Activated CD4-positive, alpha-beta T cell treated with anti-CD3 and anti-CD28 coated beads, Interleukin-2, amount 50 U/mL, for 1 hour (primary cell): ENCODE results near the gene ULK2.
"Not testable (repeated sequence)": the region's sequence is repeated elsewhere in the genome, so short reads cannot be mapped to it uniquely, and the experiment has no call there.

ENCODE experiments used
- DNase-seq: peaks from one replicate; pipeline ENCODE4 v3.0.0-alpha.2; 2020

ULK2 gene

GRCh38 chr17:19766016-19766415, 101.7 kb downstream of the ULK2 start:
- no peak for DNase-seq

GRCh38 chr17:19763991-19764390, 103.7 kb downstream of the ULK2 start:
- not testable (repeated sequence) for DNase-seq

- DNase-seq: no peak
Observed at GRCh38 chr17:19763416-19763815, 104.3 kb downstream of the ULK2 start.

- DNase-seq: peak; percentile 59
Observed at GRCh38 chr17:19762515-19762961, 105.2 kb downstream of the ULK2 start.

GRCh38 chr17:19760746-19761145, 107.0 kb downstream of the ULK2 start:
- no peak for DNase-seq

- DNase-seq: no peak
Observed at GRCh38 chr17:19759568-19760549, 107.9 kb downstream of the ULK2 start.

- no peak for DNase-seq
Observed at GRCh38 chr17:19757536-19758180, 110.1 kb downstream of the ULK2 start.

GRCh38 chr17:19756546-19756945, 111.2 kb downstream of the ULK2 start:
- no peak for DNase-seq

GRCh38 chr17:19755821-19756510, 111.8 kb downstream of the ULK2 start:
- DNase-seq: no peak

- DNase-seq: no peak
Observed at GRCh38 chr17:19755392-19755791, 112.3 kb downstream of the ULK2 start.

GRCh38 chr17:19753661-19754463, 113.9 kb downstream of the ULK2 start:
- no peak for DNase-seq

GRCh38 chr17:19753051-19753509, 114.7 kb downstream of the ULK2 start:
- no peak for DNase-seq

- no peak for DNase-seq
Observed at GRCh38 chr17:19752216-19753050, 115.3 kb downstream of the ULK2 start.

GRCh38 chr17:19750835-19751234, 116.9 kb downstream of the ULK2 start:
- no peak for DNase-seq

GRCh38 chr17:19750020-19750572, 117.6 kb downstream of the ULK2 start:
- DNase-seq: no peak

- DNase-seq: no peak
Observed at GRCh38 chr17:19748807-19749193, 118.9 kb downstream of the ULK2 start.

- no peak for DNase-seq
Observed at GRCh38 chr17:19747829-19748806, 119.6 kb downstream of the ULK2 start, which contains the start of gene ALDH3A1. Gene ALDH3A1 (minus strand): TSS chr17:19748298. CDS start chr17:19745129, 3,169 bp downstream.

GRCh38 chr17:19747159-19747719, 120.5 kb downstream of the ULK2 start:
- no peak for DNase-seq

- no peak for DNase-seq
Observed at GRCh38 chr17:19746517-19746916, 121.2 kb downstream of the ULK2 start.
